Measurements from ENCODE around the gene GRIK4.
"Not testable (repeated sequence)": the region's sequence is repeated elsewhere in the genome, so short reads cannot be mapped to it uniquely, and the experiment has no call there.

GRIK4 gene

GRCh38 chr11:120578596-120579154 is 67.1 kb downstream of the GRIK4 start:
- DNase-seq, result no peak

- DNase-seq, result no peak
Observed at GRCh38 chr11:120579611-120580031, 68.1 kb downstream of the GRIK4 start.

DNA sequence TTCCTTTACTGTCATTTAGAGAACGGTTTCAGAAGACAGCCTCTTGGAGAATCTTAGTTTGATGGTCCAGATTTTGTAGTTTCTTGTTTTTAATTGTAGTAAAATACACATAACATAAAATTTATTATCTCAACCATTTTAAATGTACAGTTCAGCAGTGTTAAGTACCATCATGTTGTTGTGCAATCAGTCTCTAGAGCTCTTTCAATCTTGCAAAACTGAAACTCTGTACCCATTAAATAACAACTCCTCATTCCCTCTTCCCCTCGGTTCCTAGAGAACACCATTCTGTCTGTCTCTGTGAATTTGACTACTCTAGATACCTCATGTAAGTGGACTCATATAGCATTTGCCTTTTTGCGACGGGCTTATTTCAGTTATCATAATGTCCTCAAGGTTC is 69.8 kb downstream of the GRIK4 start:
- no peak for DNase-seq

- not testable (repeated sequence) for DNase-seq
Observed at GRCh38 chr11:120582535-120582934, 71.0 kb downstream of the GRIK4 start.

GRCh38 chr11:120586072-120586471 is 74.5 kb downstream of the GRIK4 start:
- no peak for DNase-seq

GRCh38 chr11:120586728-120587127 is 75.2 kb downstream of the GRIK4 start:
- no peak for DNase-seq

- DNase-seq, result no peak
Observed at GRCh38 chr11:120587299-120587698, 75.8 kb downstream of the GRIK4 start.

DNA sequence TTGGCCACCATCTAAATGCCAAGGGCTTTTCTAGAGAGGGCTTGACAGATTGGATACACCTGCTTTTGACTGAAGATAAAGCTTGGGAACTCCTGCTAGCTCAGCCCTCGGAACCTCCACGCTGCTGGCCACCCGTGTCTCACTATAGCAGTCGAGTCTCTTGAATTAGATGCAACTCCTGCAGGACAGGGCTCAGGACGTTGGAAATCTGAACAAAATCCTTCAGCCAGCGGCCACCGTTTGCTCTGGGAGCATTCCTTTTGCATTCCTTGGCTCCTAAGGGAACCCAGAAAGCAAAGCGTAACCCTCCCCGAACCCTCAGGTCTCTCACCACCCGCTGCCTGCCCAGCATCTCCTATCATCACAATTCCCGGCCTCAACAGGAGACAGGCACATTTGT is 77.8 kb downstream of the GRIK4 start:
- DNase-seq, result no peak

- DNase-seq, result no peak
Observed at GRCh38 chr11:120590472-120590871, 78.9 kb downstream of the GRIK4 start.

DNA sequence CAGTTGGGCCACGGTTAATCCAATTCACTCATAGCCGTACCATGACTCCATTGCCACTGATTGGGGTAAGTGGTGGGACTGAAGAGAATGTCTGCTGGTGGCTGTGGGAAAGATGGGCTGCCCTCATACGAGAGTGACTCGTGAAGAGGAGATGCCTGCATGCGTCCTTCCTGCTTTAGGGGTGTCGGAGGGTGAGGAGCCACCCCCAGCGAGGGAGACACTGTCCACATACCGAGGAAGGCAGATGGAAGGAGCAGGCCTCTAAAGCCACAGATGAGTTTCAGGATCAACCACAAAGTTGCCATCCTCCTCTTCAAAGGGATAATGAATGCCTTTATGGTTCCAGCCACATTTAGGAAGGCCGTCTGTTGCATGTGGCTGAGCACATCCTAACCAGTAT is 83.2 kb downstream of the GRIK4 start:
- DNase-seq, result no peak

DNA sequence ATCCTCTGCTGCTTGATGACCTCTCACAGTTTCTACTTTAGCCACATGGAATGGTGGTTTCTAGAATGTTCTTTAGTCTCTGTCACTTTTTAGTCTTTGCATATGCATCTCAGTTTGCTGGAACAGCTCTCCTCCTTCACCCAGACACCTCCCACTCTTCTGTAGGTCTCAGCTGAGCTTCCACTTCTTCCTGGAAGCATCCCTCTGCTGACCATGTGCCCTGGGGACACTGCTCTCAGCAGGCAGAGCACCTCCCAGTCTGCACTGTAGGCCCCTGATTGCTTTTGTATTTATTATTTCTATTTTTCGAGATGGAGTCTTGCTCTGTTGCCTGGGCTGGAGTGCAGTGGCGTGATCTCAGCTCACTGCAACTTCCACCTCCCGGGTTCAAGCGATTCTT is 84.0 kb downstream of the GRIK4 start:
- DNase-seq, result no peak

- no peak for DNase-seq
Observed at GRCh38 chr11:120597250-120598215, 86.0 kb downstream of the GRIK4 start.

GRCh38 chr11:120598517-120599257 is 87.1 kb downstream of the GRIK4 start:
- no peak for DNase-seq

DNA sequence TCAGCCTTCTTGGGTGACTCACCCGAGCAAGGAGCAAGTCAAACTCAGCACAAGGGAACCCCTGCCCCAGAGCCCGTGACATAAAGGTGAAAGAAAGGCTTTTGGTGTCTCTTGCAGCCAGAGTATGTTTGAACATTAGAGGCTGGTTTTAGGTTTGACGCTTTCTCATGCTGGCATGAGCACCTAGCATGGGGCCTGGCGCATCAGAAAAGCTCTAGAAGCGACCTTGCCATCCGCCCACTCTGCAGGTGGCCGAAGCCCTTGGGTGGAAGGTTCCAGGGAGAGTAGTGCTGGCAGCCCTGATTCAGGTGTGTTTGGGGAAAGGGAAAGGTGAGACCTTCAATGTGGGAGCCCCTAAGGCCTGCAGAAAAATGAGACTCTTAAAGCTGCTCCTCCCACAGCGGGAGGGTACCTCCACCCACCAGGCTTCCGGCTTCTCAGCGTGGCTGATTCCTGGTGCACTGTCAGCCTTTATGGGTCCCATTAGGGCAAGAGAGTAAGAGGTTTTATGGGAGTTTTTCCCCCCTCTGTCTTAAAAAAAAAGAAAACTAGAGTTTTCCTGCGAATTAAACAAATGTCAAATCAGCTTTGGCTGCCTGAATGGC is 88.4 kb downstream of the GRIK4 start:
- no peak for DNase-seq

DNA sequence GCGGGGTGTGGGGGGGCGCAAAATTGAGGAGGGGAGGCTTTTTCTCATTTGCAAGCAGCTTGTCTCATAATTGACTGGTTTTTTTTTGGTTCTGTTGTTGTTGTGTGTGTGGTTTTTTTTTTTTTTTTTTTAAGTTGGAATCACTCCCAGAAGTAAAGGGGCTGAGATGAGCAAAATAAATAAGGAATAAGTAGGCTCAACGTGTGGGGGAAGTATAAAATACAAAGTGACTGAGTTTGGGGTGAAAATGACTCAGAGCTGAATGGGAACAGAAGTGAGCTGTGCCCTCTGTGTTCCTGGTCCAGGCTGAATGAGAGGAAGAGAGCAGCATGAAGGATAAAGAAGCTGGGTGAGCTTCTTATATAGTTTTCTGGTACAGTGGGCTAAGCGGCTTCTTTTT is 90.0 kb downstream of the GRIK4 start:
- no peak for DNase-seq

GRCh38 chr11:120603071-120603470 is 91.5 kb downstream of the GRIK4 start:
- DNase-seq, result no peak

- DNase-seq, result no peak
Observed at GRCh38 chr11:120605469-120605868, 93.9 kb downstream of the GRIK4 start.

- DNase-seq, result no peak
Observed at GRCh38 chr11:120606211-120607010, 94.9 kb downstream of the GRIK4 start.

DNA sequence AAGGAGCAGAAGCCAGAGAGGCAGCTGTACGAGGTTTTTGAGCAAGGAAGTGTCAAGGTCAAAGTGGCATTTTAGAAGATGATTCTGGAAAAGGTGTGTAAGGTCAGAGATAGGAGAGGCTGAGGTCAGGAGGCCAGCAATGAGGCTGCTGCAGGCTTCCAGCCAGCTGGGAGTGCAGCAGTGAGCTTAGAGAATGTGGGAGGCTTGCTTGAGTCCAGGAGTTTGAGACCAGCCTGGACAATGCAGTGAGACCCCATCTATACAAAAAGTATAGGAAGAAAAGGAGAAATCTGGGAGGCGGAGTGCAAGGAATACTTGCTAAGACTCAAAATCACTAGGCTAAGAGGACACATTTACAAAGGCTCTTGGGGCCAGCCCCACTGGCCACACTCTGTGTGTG is 96.5 kb downstream of the GRIK4 start:
- DNase-seq, result no peak

GRCh38 chr11:120608760-120609211 is 97.2 kb downstream of the GRIK4 start:
- no peak for DNase-seq

GRCh38 chr11:120610111-120610510 is 98.6 kb downstream of the GRIK4 start:
- no peak for DNase-seq

DNA sequence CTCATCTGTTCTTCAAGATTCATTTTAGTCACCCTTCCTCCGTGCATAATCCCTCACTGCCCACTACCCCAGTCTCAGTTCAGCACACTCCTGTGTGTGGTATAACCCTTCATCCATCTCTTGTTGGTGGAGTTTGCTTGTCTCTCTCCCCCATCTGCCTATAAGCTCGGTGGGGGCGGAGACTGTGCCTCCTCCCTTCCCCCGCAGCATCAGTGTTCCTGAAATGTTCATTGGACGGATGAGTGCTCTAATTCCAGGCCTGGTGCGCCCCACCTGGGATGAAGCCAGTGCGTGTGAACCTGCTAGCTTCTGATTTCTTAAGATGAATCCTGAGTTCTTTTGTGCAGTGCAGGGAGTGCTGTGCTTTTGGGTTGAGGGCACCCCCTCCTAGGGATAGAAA is 100.0 kb downstream of the GRIK4 start:
- no peak for DNase-seq
